ENCODE measurements around the gene SF3A1.

Gene SF3A1

DNA sequence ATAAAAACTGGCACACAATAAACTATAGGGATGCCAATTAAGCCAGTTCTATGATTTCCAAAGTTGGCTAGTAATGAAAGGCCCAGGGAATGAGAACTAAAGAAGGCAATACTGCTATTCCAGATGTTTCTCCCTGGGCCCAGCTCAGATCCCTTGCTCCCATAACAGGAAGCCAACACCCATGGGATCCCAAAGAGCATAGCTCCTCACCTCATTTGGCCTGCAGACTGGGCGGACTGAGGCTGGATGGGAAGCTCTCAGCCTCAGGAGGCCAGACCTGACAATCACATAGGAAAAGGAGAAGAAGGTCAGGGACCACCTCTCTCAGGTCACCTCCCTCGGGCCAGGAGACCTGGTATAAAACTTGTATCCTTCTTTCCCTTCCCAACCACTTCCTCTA lies 35.2 kb downstream of the SF3A1 start:
- DNase-seq = no peak

- DNase-seq = no peak
These were observed 36.6 kb downstream of the SF3A1 start for GRCh38 chr22:30320021-30320556.

- no peak for DNase-seq
These were observed 37.8 kb downstream of the SF3A1 start for GRCh38 chr22:30318799-30319419.

GRCh38 chr22:30317778-30318177 lies 38.9 kb downstream of the SF3A1 start:
- no peak for DNase-seq

GRCh38 chr22:30315962-30316576 lies 40.6 kb downstream of the SF3A1 start:
- no peak for DNase-seq

- no peak for DNase-seq
These were observed 41.8 kb downstream of the SF3A1 start for GRCh38 chr22:30314915-30315314.

DNA sequence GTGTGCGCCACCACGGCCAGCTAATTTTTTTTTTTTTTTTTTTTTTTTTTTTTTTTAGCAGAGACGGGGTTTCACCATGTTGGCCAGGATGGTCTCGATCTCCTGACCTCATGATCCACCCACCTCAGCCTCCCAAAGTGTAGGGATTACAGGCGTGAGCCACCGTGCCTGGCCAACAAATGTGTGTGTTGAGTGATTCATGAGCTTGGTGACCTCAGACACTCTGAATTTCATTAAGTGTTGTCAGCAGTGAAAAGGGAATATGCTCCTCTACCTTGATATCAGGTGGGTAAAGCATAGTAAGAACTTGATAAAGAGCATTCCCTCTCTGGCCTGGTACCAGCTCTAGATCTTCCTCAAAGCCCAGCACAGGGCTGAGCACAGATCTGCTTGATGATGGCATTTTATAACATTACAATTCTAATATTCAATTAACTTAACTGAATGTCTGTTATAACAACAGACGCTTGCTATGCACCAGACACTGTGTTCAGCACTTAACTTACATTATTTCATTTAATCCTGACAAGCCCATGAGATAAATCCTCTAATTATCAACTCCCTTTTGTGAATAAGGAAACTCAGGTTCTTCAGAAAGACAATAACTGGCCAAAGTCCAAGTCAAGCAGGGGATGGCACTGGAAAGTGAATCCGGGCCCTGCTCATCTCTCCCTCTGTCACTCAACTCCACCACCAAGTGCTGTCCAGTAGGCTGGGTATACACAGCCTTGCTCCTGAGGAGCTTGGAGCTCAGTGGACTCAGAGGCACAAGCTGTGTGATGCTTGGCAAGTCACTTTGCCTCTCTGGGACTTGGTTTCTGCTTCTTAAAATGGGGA lies 42.9 kb downstream of the SF3A1 start:
- no peak for DNase-seq

DNA sequence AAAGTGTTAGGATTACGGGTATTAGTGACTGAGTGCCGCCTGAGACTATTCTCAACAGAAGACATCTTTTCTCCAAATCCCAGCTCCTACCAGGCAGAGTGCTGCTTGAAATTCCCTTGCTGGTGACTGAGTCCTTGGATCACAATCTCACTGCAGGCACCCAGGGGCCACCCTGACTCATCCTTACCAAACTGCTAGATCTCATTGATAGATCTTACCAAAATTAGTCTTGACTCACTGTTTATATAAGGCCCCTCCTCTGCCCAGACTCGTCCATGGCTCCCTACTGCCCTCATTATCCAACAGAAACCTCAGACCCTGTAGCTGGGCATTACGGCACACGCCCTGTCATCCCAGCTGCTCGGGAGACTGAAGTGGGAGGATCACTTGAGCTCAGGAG lies 44.6 kb downstream of the SF3A1 start:
- peak; percentile 75 for DNase-seq

- DNase-seq = peak; percentile 33
These were observed 45.6 kb downstream of the SF3A1 start for GRCh38 chr22:30310881-30311771.

GRCh38 chr22:30309951-30310741 lies 46.5 kb downstream of the SF3A1 start:
- peak; percentile 53 for DNase-seq

DNA sequence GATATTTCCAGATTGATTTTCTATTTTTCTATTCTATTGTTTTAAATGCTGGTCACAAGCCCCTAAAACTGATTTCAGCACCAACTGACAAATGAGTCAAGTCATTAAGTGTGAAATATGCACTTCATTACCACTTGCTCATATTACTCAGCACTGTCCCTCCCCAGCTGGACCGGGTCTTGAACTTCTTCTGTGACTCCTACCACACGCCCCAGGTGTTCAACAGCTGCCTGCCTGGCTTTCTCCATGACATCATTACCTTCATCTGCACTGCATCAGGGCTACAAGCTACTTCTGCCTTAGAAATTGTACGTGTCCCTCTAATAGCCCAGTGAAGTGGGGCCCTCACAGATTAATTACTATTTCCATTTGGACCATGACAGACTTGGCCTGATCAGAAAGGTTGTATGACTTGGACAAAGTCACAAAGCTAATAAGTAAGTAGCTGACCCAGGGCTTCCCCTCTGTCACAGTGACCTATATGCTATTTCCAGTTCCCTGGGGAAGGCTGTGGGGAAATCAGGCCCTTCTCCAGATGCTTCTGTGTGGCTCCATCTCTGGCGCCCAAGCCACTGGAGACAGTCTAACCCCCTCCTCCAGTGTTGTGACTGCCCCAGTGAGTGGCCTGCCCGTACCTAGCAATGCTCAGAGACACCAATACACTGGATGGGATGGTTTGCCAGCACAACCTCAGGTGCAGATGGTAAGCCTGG lies 48.0 kb downstream of the SF3A1 start:
- peak; percentile 63 for DNase-seq

- no peak for DNase-seq
These were observed 48.6 kb downstream of the SF3A1 start for GRCh38 chr22:30308093-30308492.

DNA sequence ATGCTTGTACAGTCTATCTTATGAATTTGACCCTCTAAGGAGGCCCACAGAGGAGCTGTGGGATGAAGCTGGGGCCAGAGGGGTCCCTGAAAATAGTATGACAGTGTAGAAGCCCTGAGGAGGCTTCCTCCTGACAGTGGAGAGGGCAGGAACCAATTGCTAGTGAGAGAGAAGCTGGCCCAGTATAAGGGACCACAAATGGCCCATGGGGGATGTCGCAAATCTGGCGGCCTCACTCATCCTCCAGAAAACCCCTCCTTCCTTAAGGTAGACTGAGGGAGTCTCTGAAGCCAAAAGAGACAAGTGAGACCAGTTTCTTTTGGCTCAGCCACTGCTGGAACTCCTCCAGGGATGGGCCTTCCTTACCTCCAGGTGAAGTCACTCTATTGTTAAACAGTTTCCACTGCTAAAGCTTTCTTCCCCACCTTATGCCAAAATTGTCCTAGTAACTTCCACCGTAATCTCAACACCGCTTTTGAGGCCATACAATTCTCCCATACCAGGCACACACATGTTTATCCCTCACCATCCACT lies 49.6 kb downstream of the SF3A1 start:
- no peak for DNase-seq

- DNase-seq = no peak
These were observed 50.1 kb downstream of the SF3A1 start for GRCh38 chr22:30306627-30307011.

DNA sequence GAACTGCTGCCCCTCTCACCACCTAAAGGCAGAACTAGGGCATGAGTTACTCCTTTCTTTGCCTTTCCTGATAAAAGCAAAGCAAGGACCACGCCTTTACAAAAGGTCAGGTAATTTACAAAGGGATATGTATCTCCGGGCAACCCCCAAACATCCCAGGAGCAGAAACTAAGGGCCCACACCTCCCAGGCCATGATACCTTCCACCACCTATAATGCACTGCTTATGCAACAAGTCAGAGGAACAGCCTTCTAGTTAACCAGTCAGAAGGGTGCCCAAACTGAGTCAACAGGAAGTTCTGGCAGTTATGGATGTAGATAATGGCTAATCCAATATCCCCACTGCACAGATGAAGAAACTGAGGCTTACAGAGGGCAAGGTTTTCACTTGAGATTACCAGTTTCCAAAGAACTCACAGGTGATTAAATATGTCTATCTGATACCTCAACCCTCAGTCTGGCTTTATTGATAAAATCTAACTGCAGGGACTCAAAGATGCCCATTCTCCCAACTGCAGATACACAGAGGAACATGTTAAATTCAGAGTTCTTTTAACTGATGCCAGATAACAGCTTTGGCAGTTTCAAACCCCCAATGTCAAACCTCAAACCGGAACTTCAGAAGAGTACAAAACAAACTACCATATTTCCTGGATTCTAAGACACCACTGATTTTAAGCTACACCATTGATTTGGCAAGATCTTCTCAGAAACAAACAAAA lies 50.6 kb downstream of the SF3A1 start:
- no peak for DNase-seq

DNA sequence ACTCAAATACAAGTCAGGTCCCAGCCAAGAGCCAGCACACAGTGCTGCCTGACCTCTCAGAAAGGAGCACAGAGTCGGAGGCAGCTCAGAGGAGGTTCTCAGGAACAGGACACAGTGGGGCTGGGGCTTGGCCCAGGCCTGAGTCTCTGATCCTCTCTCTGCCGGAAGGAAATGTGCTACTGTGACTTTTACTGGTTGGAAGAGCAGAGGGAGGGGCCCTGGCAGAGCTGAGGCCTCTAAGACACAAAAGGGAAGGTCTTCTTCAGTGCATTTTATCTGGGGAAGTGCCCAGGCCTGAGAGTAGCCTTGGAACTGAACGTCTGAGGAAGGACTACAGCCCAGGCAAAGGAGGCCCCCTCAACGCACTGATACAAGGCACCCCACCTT lies 51.2 kb downstream of the SF3A1 start:
- no peak for DNase-seq

GRCh38 chr22:30304495-30305244 lies 52.0 kb downstream of the SF3A1 start:
- no peak for DNase-seq

DNA sequence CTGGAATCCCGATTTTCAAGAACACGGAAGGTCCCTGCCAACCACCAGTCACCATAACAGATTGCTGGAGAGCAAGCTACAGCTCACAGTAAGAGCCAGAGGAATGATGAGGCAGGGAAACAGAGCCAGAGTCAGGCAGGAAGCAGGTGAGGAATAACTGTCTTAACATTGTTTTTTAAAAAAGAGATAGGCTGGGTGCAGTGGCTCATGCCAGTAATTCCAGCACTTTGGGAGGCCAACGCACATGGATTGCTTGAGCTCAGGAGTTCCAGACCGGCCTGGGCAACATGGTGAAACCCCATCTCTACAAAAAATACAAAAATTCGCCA lies 53.9 kb downstream of the SF3A1 start:
- DNase-seq = no peak

DNA sequence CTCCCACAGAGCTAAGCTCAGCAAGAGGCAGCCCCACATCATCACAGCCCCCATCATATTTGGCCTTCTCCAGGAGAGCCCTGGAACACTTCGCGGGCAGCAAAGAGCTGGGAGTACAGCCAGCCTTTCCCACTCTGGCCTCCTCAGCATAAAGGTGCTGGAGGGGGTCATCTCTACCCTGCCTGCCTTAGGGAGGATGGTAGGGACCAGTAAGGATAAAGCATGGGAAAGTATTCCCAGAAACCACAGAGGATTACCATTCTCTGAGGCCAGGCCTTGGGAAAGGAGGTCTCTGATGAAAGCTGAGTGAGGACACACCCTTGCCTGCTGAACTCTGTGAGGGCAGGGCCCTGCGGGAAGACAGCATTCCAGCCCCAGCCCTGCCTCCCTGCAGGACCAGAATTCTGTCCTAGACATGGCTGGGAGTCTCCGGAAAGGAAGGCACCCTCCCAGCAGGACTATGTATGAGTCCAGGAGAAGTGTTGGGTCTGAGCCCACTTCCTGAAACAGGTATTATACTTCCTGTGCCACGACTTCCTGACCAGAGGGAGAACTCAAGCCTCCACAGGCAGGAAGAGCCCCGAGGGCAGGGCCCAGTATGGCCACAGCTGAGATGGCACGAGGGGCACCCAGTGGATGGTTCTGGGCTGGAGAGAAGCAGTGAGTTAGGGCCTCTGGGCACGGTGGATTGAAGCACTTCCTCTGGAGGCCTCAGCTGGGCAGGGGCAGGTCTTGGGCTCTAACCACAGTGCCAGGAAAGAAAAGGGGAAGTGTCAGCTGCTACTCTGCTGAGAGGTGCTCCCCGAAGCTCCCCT lies 54.5 kb downstream of the SF3A1 start:
- DNase-seq = peak; percentile 72
